Endothelial cell of umbilical vein (primary cell): ENCODE measurements around the gene ADCY3. TPM values are rescaled to one million over a fixed set of nuclear protein-coding genes. Genes with fewer than 3 reads are reported as not detected.
A peak's percentile ranks its signal among the peaks of the same experiment; 100 is the strongest.

Experiments
- BruUV-seq: library from RNA; stranded (reverse); fragments of 400-500 nt; replicated peaks from 2 replicates; lab custom pipeline; 2021; lab: Mats Ljungman, UMichigan
- CTCF ChIA-PET: fragments of 300-600, 350-600 bp; sonication (Branson Sonifier 250); formaldehyde crosslinking; loops from one replicate; lab custom pipeline; 2021; ENCODE audit warnings: antibody characterized with exemption, inconsistent platforms; lab: Charles Lee
- POLR2A ChIA-PET: fragments of 300-600, 350-600 bp; sonication (Branson Sonifier 250); formaldehyde crosslinking; loops from one replicate; lab custom pipeline; 2021; ENCODE audit warnings: antibody characterized with exemption, inconsistent platforms; lab: Charles Lee
- DNase-seq: peaks from one replicate; pipeline ENCODE4 v3.0.0-alpha.2; 2011; ENCODE audit warnings: low read depth, low spot score
- FAIRE-seq: peaks from 2 replicates; lab custom pipeline; 2011; peaks lifted over from hg19 to GRCh38; lab: Jason Lieb, UNC
- H2AFZ ChIP-seq: 2 replicates; pipeline ENCODE4 v1.6.0; 2012; ENCODE audit warnings: low read depth, low read length, control low read depth, inconsistent platforms
- H3K27ac ChIP-seq: 2 replicates; pipeline ENCODE4 v1.5.1; 2011; ENCODE audit warnings: low read depth, mild to moderate bottlenecking, control low read depth, low read length, moderate library complexity; ENCODE audit not compliant: insufficient read depth
- H3K27me3 ChIP-seq, 2 experiments: 2 replicates each; pipeline versions ENCODE4 v1.6.0 to v1.6.1; 2011; ENCODE audit warnings: low read length in 2 of 2, mixed read lengths in 1 of 2; ENCODE audit not compliant: control insufficient read depth in 2 of 2, insufficient read depth in 2 of 2
- H3K36me3 ChIP-seq, 2 experiments: 2 replicates in 1 of 2; 3 replicates in 1 of 2; pipeline ENCODE4 v1.5.1; 2011; ENCODE audit warnings: low read length in 2 of 2, mild to moderate bottlenecking in 1 of 2, moderate library complexity in 1 of 2; ENCODE audit not compliant: control insufficient read depth in 2 of 2, insufficient read depth in 2 of 2; ENCODE audit errors: extremely low read depth in 1 of 2
- H3K4me1 ChIP-seq: 3 replicates; pipeline ENCODE4 v1.5.1; 2011; ENCODE audit warnings: mild to moderate bottlenecking, low read length; ENCODE audit not compliant: control insufficient read depth, insufficient read depth; ENCODE audit errors: extremely low read depth
- H3K4me2 ChIP-seq: 2 replicates; pipeline ENCODE4 v1.6.1; 2011; ENCODE audit warnings: low read length, control low read depth, mixed read lengths; ENCODE audit not compliant: insufficient read depth
- H3K4me3 ChIP-seq, 3 experiments: fragments of 200-600 bp in 1 of 3; sonication (generic), shearing (Covaris generic) in 1 of 3; replicated peaks in 1 of 3; 2 replicates each; pipeline ENCODE4 v1.5.1; 2011 to 2016; ENCODE audit warnings: control low read depth in 3 of 3, low read length in 3 of 3, mild to moderate bottlenecking in 2 of 3, inconsistent platforms in 1 of 3, low read depth in 1 of 3, moderate library complexity in 1 of 3; ENCODE audit not compliant: insufficient read depth in 1 of 3
- H3K79me2 ChIP-seq: 2 replicates; pipeline ENCODE4 v1.6.0; 2012; ENCODE audit warnings: low read length, inconsistent platforms; ENCODE audit not compliant: control insufficient read depth, insufficient read depth
- H3K9ac ChIP-seq: replicated peaks from 2 replicates; pipeline ENCODE3; 2011; ENCODE audit warnings: low read length, control low read depth; ENCODE audit not compliant: insufficient read depth; ENCODE audit errors: extremely low read depth
- H3K9me1 ChIP-seq: replicated peaks from 3 replicates; pipeline ENCODE4 v1.6.0; 2011; ENCODE audit warnings: mild to moderate bottlenecking, low read length; ENCODE audit not compliant: control insufficient read depth, insufficient read depth; ENCODE audit errors: extremely low read depth
- H3K9me3 ChIP-seq: replicated peaks from 2 replicates; pipeline ENCODE4 v1.5.1; 2012; ENCODE audit warnings: low read length, inconsistent platforms; ENCODE audit not compliant: control insufficient read depth, insufficient read depth
- H4K20me1 ChIP-seq: replicated peaks from 2 replicates; pipeline ENCODE3; 2011; ENCODE audit warnings: mild to moderate bottlenecking, low read length; ENCODE audit not compliant: control insufficient read depth, insufficient read depth; ENCODE audit errors: extremely low read depth
- CTCF ChIP-seq, 2 donors: IDR thresholded peaks; 1 replicate in 1 of 2; 2 replicates in 1 of 2; pipeline ENCODE4 v1.5.1; 2011; ENCODE audit warnings: low read length in 2 of 2, mild to moderate bottlenecking in 2 of 2, moderate library complexity in 2 of 2, control low read depth in 1 of 2, inconsistent platforms in 1 of 2, low read depth in 1 of 2; ENCODE audit not compliant: insufficient read depth in 1 of 2; ENCODE audit errors: extremely low read depth in 1 of 2
- EZH2 ChIP-seq: IDR thresholded peaks from 2 replicates; pipeline ENCODE4 v1.6.1; 2012; ENCODE audit warnings: borderline replicate concordance, low read depth, mild to moderate bottlenecking, moderate library complexity, low read length, inconsistent platforms; ENCODE audit not compliant: severe bottlenecking
- FOS ChIP-seq: IDR thresholded peaks from 2 replicates; pipeline ENCODE4 v1.6.1; 2011; ENCODE audit warnings: mild to moderate bottlenecking, low read length, moderate library complexity, borderline replicate concordance; ENCODE audit not compliant: insufficient read depth
- GATA2 ChIP-seq: IDR thresholded peaks from 2 replicates; pipeline ENCODE4 v1.7.0; 2011; ENCODE audit warnings: low read depth, mild to moderate bottlenecking, moderate library complexity, mixed read lengths, low read length; ENCODE audit not compliant: insufficient read length, insufficient read depth
- JUN ChIP-seq: IDR thresholded peaks from 2 replicates; pipeline ENCODE4 v1.6.1; 2011; ENCODE audit warnings: borderline replicate concordance, low read depth; ENCODE audit not compliant: insufficient read length, insufficient read depth
- MAX ChIP-seq: IDR thresholded peaks from 2 replicates; pipeline ENCODE4 v1.6.1; 2011; ENCODE audit not compliant: insufficient read depth, insufficient read length
- MYC ChIP-seq: IDR thresholded peaks from one replicate; pipeline ENCODE4 v1.6.1; 2011; ENCODE audit warnings: mild to moderate bottlenecking, low read depth, low read length
- POLR2A ChIP-seq: IDR thresholded peaks from 2 replicates; pipeline ENCODE4 v1.6.1; 2012; ENCODE audit warnings: low read depth, mild to moderate bottlenecking, control low read depth, low read length
- POLR2AphosphoS5 ChIP-seq: IDR thresholded peaks from 2 replicates; pipeline ENCODE4 v1.6.1; 2012; ENCODE audit warnings: low read depth, mild to moderate bottlenecking, control low read depth, low read length, moderate library complexity; ENCODE audit not compliant: insufficient read depth
- dilution Hi-C: fragments of 300-500 bp; cut with MboI; formaldehyde crosslinking; loops from one replicate; pipeline ENCODE4 v1.15.0; 2019; ENCODE audit warnings: low sequenced_read_pairs; ENCODE audit not compliant: extremely low pct_ligation_motif_present
- intact Hi-C: fragments of 100-400 bp; cut with micrococcal nuclease; formaldehyde crosslinking; loops from one replicate; pipeline ENCODE4 v1.10.0; 2022
- polyA plus RNA-seq, 4 experiments: library from polyadenylated mRNA; depleted of rRNA in 3 of 4; stranded (reverse) in 3 of 4; unstranded in 1 of 4; fragments of >200 nt; gene quantifications; 2 replicates each; pipeline versions ENCODE4 v1.2.1 to v1.2.3, GENCODE V29; 2011 to 2012; ENCODE audit warnings: missing spikeins in 1 of 4
- total RNA-seq: library from RNA; stranded (reverse); gene quantifications from 2 replicates; pipeline ENCODE4 v1.2.3, GENCODE V29; 2021

Gene ADCY3
- total and polyA plus RNA-seq, 2 donors (not counting 3 experiments of a cell fraction or from before 2014, with no cell fraction given), result 54.0 to 61.3 TPM

- peaks cover 6% of the 10 kb centered on the region for H3K4me1 ChIP-seq
- H4K20me1 ChIP-seq, result no peaks in the 10 kb centered on the region
- dilution Hi-C loops (no loop called here), intact Hi-C loops (loop anchor here (2.0 kb wide), 1 partner anchor 93 kb away; no protein-coding TSS in a partner anchor)
- H3K27me3 ChIP-seq, result no peaks in the 10 kb centered on the region
- no TSS peak for BruUV-seq
- no peak for FAIRE-seq
- peaks cover 6% of the 10 kb centered on the region for H3K79me2 ChIP-seq
- H3K9ac ChIP-seq, result peak overlapping the region; percentile 42
- ChIA-PET POLR2A (no interaction called here), CTCF (interaction anchor here (0.6 to 1.5 kb wide), 4 partner anchors 20 to 209 kb away, joined by 3 to 5 read pairs (median 3); partner anchors contain the start of genes CENPO and PTRHD1)
- H2AFZ ChIP-seq, result peak overlapping the region; percentile 65
- H3K9me3 ChIP-seq, result no peaks in the 10 kb centered on the region
- H3K4me2 ChIP-seq, result peak overlapping the region; percentile 54
- no peaks in the 10 kb centered on the region for H3K36me3 ChIP-seq
- no peak for DNase-seq
- no peak overlapping the region for H3K27ac ChIP-seq
- peak overlapping the region; percentile 33 to 52 (median 46) for H3K4me3 ChIP-seq
- no peaks in the 10 kb centered on the region for H3K9me1 ChIP-seq
- TF ChIP-seq MAX (no peak), EZH2 (no peak), MYC (no peak), POLR2AphosphoS5 (no peak), FOS (no peak), JUN (no peak), POLR2A (no peak), GATA2 (no peak), CTCF (IDR thresholded peaks at IDR 0.05; ENCODE audit: extremely low read depth in 1 of 2, insufficient read depth in 1 of 2, low read depth in 1 of 2, low read length in 2 of 2) (no peak)
These were observed 435 bp downstream of the ADCY3 start for GRCh38 chr2:24919506-24920097.
